DMS 273 treated with DMSO at 0.1 percent for 48 hours (cell line): Measurements from ENCODE around the gene CCR5.

Experiments used
- DNase-seq: peaks from one replicate; lab custom pipeline; 2025; lab: John Stamatoyannopoulos, UW

The CCR5 gene

DNA sequence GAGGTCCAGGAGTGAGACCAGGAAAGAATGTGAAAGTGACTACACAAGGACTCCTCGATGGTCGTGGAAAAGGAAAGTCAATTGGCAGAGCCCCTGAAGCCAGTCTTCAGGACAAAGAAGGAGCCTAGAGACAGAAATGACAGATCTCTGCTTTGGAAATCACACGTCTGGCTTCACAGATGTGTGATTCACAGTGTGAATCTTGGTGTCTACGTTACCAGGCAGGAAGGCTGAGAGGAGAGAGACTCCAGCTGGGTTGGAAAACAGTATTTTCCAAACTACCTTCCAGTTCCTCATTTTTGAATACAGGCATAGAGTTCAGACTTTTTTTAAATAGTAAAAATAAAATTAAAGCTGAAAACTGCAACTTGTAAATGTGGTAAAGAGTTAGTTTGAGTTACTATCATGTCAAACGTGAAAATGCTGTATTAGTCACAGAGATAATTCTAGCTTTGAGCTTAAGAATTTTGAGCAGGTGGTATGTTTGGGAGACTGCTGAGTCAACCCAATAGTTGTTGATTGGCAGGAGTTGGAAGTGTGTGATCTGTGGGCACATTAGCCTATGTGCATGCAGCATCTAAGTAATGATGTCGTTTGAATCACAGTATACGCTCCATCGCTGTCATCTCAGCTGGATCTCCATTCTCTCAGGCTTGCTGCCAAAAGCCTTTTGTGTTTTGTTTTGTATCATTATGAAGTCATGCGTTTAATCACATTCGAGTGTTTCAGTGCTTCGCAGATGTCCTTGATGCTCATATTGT, 10.8 kb upstream of the CCR5 start:
- DNase-seq = no peak

DNA sequence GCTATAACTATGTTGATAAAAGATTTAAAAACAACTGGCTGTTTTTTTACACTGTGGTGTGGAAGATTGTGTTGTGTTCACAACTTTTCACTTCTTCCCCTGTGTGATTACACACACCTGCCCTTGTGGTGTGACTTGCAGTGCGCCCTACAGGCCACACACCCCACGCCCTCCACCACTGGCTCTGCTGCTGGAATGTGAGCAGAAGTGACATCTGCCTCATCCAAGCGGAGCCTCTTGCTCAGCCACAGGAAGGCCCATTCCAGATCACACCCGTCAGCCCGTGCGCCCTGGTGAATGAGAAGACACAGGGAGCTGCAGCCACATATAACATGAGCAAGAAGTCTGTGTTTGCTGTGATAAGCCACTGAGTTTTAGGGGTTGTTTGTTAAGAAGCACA, 9.8 kb upstream of the CCR5 start:
- DNase-seq = no peak

DNA sequence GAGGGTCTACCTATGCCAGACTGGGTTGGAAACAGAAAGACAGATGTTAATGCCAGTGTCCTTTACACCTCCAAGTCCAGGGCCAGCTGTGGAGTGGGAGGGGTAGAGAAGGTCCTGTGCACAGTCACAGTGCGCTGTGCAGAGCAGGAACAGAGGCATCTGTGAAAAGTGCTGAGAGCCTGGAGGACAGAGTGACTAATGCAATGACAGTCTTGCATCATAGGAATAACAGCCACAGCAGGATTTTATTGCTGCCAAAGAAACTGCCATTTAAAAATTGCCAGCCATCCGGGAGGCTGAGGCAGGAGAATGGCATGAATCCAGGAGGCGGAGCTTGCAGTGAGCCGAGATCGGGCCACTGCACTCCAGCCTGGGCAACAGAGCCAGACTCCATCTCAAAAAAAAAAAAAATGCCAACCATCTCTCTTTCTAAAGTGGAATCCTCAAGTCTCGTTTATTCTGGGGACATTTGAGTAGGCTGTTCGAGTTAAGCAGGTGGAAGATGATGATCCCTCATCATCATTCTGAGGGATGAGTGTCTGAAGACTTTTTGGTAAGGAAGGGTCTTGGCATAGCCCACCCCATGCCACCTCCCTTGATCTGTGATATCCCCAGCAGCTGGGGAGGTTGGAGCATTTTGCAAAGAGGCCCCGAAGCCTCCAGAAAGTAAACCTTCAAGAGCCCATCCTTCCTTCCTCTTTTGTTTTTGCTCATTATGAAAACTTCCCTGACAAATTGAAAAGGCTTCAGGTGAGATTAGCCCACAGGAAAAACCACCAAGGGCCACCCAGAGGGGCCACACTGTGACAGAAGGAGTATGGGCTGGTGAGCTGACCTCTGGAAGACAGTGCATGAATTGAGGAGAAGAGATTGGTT, 9.1 kb upstream of the CCR5 start:
- DNase-seq = no peak

DNA sequence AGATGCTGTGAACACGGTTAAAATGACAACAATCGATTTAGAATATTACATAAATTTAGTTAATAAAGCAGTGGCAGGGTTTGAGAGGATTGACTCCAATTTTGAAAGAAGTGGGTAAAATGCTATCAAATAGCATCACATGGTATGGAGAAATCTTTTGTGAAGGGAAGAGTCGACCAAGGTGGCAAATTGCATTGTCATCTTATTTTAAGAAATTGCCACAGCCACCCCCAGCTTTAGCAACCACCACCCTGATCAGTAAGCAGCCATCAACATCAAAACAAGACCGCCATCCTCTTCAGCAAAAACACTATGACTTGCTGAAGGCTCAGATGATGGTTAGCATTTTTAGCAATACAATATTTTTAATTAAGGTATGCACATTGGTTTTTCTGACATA, 5.7 kb upstream of the CCR5 start:
- no peak for DNase-seq

DNA sequence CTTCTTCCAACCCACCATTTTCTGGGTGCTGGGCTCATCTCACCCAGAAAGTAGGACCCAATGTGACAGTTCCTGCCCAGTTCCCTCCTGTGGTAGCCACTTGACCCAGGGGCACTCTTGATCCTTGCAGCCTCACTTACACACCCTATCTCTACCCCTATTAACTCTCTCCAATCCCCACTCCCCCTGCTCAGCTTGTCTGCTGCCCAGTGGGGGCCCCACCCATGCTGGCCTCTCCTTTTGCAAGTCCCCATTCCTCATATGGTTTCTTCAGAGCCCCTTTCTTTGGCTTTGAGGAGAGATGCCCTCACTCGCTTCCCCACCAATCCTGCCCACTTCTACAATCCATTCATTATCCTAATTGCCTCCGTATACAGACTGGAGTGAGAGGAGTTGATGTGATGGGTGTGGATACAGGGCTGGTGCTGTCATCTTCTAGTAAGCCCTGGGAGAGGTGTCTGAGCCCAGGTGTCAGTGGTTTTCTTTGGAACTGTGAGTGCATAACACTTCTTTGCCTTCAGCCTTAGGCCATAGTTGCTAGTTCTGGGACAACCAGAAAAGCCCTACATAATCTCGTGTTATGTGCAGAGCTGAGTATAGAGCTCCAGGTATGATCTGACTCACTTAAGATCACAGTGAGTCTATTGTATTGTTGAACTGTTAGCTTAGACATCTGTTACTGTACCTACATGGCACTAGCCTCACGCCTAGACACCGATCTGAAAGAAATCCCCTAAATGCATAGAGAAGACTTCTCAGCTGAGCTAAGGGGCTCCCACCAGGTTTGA, 4.8 kb upstream of the CCR5 start:
- no peak for DNase-seq

DNA sequence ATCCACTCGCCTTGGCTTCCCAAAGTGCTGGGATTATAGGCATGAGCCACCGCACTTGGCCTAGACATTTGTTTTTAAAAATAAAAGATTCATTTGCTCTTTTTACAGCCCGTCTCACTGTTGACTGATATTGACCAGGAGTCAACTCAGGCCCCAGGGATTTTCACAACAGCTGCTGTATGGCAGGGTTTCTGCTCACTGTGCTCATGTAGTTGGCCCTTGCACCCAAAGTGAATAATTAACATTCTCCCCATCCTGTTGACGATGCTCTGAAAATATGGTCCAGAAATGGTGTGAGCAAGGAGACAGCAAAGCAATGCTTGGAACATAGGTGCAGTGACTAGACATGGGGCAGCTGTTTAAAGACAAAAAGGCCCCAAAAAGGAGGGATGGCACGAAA, 2.9 kb upstream of the CCR5 start:
- DNase-seq = no peak

DNA sequence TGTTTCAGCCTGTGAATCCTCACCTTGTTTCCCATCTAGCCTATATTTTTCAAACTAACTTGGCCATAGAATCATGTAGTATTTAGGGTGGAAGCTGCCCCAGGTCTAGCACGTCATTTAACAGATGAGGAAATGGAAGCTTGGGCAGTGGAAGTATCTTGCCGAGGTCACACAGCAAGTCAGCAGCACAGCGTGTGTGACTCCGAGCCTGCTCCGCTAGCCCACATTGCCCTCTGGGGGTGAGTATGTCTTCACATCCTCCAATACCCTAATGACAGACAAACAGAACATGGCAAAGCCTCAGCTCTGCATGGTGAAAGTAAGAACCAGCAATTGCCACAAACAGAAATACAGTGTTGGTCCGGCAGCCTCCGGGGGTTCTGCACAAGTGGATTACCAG, 2.2 kb upstream of the CCR5 start:
- DNase-seq = no peak

DNA sequence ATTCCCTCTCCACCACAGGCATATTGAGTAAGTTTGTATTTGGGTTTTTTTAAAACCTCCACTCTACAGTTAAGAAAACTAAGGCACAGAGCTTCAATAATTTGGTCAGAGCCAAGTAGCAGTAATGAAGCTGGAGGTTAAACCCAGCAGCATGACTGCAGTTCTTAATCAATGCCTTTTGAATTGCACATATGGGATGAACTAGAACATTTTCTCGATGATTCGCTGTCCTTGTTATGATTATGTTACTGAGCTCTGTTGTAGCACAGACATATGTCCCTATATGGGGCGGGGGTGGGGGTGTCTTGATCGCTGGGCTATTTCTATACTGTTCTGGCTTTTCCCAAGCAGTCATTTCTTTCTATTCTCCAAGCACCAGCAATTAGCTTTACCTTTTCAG, 1.6 kb upstream of the CCR5 start:
- no peak for DNase-seq

DNA sequence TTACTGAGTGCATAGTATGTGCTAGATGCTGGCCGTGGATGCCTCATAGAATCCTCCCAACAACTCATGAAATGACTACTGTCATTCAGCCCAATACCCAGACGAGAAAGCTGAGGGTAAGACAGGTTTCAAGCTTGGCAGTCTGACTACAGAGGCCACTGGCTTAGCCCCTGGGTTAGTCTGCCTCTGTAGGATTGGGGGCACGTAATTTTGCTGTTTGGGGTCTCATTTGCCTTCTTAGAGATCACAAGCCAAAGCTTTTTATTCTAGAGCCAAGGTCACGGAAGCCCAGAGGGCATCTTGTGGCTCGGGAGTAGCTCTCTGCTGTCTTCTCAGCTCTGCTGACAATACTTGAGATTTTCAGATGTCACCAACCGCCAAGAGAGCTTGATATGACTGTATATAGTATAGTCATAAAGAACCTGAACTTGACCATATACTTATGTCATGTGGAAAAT, 1.0 kb upstream of the CCR5 start:
- no peak for DNase-seq

DNA sequence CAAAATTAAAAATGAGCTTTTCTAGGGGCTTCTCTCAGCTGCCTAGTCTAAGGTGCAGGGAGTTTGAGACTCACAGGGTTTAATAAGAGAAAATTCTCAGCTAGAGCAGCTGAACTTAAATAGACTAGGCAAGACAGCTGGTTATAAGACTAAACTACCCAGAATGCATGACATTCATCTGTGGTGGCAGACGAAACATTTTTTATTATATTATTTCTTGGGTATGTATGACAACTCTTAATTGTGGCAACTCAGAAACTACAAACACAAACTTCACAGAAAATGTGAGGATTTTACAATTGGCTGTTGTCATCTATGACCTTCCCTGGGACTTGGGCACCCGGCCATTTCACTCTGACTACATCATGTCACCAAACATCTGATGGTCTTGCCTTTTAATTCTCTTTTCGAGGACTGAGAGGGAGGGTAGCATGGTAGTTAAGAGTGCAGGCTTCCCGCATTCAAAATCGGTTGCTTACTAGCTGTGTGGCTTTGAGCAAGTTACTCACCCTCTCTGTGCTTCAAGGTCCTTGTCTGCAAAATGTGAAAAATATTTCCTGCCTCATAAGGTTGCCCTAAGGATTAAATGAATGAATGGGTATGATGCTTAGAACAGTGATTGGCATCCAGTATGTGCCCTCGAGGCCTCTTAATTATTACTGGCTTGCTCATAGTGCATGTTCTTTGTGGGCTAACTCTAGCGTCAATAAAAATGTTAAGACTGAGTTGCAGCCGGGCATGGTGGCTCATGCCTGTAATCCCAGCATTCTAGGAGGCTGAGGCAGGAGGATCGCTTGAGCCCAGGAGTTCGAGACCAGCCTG, 984 bp downstream of the CCR5 start:
- DNase-seq = no peak

DNA sequence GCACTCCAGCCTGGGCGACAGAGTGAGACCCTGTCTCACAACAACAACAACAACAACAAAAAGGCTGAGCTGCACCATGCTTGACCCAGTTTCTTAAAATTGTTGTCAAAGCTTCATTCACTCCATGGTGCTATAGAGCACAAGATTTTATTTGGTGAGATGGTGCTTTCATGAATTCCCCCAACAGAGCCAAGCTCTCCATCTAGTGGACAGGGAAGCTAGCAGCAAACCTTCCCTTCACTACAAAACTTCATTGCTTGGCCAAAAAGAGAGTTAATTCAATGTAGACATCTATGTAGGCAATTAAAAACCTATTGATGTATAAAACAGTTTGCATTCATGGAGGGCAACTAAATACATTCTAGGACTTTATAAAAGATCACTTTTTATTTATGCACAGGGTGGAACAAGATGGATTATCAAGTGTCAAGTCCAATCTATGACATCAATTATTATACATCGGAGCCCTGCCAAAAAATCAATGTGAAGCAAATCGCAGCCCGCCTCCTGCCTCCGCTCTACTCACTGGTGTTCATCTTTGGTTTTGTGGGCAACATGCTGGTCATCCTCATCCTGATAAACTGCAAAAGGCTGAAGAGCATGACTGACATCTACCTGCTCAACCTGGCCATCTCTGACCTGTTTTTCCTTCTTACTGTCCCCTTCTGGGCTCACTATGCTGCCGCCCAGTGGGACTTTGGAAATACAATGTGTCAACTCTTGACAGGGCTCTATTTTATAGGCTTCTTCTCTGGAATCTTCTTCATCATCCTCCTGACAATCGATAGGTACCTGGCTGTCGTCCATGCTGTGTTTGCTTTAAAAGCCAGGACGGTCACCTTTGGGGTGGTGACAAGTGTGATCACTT, 2.0 kb downstream of the CCR5 start:
- no peak for DNase-seq

DNA sequence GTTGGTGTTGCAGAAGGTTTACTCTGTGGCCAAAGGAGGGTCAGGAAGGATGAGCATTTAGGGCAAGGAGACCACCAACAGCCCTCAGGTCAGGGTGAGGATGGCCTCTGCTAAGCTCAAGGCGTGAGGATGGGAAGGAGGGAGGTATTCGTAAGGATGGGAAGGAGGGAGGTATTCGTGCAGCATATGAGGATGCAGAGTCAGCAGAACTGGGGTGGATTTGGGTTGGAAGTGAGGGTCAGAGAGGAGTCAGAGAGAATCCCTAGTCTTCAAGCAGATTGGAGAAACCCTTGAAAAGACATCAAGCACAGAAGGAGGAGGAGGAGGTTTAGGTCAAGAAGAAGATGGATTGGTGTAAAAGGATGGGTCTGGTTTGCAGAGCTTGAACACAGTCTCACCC, 4.0 kb downstream of the CCR5 start:
- DNase-seq = no peak

DNA sequence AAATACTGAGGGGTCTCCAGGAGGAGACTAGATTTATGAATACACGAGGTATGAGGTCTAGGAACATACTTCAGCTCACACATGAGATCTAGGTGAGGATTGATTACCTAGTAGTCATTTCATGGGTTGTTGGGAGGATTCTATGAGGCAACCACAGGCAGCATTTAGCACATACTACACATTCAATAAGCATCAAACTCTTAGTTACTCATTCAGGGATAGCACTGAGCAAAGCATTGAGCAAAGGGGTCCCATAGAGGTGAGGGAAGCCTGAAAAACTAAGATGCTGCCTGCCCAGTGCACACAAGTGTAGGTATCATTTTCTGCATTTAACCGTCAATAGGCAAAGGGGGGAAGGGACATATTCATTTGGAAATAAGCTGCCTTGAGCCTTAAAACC, 4.5 kb downstream of the CCR5 start:
- no peak for DNase-seq

DNA sequence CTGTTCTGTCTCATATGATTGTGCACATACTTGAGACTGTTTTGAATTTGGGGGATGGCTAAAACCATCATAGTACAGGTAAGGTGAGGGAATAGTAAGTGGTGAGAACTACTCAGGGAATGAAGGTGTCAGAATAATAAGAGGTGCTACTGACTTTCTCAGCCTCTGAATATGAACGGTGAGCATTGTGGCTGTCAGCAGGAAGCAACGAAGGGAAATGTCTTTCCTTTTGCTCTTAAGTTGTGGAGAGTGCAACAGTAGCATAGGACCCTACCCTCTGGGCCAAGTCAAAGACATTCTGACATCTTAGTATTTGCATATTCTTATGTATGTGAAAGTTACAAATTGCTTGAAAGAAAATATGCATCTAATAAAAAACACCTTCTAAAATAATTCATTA, 5.1 kb downstream of the CCR5 start:
- no peak for DNase-seq

DNA sequence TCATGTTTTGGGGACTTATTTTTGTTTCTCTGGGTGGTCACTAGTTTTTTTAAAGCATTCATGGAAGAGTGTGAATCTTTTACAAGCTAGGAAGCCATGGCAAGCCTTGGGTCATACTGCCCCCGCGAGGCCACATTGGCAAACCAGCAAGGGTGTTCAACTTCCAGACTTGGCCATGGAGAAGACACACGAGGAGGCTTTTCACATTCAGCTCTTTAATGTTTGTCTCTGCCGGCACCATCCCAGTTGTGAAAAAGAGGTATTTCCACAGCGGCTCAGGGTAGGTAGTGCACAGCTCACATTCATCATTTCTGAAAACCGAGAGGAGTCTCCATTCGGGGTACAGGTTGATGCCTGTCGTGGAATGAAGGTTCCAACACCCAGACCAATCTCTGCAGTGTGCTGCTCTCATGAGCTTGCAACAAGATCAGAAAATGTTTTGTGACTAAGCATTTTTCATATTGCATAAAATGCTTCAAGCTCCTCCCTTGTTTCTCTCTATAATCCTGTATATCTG, 7.7 kb downstream of the CCR5 start:
- DNase-seq = no peak

DNA sequence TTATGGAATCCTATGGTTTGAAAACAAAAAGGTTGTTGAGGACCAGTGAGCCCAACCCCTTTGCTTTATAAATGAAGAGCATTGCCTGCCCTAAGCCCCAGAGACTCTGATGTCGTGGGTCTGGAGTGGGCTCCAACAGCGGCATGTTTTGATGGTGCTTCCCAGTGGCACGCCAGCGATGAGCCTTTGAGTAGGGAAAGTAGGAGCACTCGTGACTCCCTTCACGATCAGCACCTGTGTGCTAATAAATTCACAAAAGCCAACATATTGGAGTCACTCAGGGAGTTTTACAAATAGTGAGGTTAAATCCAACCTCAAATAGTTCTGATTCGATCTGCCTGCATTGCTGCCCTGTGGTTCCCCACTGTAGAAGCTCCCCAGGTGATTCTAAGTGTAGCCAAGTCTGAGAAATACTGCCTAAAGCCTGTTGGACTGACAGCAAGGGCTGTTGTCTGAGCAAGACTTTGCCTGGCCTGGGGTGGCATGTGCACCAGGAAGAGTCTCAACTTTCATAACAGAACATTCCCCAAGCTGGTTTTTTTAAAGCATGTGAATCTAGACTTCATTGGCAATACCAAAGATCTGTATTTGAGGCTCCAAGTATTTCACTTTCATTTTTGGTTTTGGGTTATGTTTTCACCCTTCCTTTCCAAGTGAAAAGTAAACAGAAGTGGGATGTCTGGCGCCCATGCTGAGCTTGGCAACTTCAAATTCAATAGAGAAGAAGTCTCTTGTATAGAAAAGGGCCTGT, 9.9 kb downstream of the CCR5 start:
- no peak for DNase-seq

DNA sequence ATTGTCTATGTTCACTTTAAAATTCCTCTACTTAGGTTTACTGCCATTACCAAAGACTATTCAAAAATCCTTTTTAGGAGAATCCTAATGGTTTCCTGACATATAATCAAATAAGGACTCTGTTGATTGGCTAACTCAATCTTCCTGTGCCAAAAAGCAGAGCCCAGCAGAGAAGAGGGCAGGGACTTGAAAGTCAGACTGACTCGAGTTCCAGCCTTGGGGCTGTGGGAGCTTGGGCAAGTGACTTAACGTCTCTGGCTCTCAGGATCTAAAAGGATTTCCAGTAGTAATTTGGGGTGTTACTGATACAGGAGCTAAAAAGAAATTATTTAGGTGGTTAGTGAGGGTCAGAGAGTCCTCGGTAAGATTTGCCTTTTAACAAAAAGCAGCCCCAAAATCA, 10.9 kb downstream of the CCR5 start:
- no peak for DNase-seq

DNA sequence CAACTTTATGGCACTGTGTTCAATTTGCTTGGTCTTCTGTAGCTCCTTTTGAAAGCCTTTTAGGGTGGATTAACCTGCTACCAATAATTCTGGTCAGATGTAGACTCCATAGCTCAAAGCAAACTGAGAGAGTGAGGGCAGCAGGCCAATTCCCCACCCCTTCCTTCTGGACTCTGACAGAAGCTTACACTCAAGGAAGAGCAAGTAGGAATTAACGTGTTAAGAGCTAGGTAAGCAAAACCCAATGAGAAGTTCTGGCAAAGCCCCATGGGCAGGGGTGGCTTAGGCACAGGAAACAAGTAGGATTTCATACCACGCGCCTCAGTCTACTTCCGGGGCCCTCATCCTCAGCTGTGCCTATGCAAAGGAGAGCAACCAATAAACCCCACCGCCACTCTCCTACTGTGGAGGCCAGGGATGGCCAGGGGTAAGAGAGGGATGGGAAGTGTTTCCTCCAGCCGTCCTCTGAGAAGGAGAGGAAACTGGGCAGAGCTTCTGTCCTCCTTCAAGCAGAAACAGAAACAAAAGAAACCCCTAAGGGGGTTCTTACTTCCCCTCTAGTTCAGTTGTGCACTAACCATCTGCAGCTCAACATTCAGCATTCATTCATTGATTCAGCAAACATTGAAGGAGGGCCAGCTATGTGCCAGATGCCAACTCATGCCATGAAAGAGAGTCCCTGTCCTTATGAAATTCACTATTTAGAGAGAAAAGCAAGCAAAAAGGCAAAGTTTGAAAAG, 12.6 kb downstream of the CCR5 start:
- no peak for DNase-seq

DNA sequence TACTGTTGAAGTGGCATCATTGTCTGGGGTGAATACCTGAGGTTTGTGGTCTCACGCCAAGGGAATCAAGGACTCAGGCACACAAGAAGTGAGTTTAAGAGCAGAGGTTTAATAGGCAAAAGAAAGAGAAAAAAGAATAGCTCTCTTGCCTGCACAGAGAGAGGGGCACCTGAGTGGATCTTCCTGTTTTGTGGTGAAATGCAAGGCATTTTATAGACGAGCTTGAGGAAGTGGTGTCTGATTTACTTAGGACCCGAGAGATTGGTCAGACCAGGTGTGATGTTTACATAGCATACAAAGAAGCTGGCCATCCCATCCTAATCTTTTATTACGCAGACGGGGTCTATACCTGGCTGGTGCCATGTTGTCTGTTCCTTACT, 13.2 kb downstream of the CCR5 start:
- no peak for DNase-seq
